SU-DHL-6 (cell line): ENCODE results near the gene NOD2.

Experiments
- EZH2phosphoT487 ChIP-seq: fragments of 200-600 bp; sonication (generic), shearing (Covaris generic); conservative IDR thresholded peaks from 2 replicates; pipeline ENCODE4 v1.6.1; 2018; ENCODE audit warnings: mild to moderate bottlenecking, antibody characterized with exemption, low read length, moderate library complexity, mixed read lengths
- TF ChIP-seq, protein P1 (sequence below): fragments of 200-600 bp; sonication (generic); IDR thresholded peaks from one replicate; pipeline ENCODE4 v1.5.1; 2017; ENCODE audit warnings: antibody characterized with exemption, mild to moderate bottlenecking, low read length, moderate library complexity; ENCODE audit not compliant: insufficient read depth, poor library complexity, severe bottlenecking

DNA sequence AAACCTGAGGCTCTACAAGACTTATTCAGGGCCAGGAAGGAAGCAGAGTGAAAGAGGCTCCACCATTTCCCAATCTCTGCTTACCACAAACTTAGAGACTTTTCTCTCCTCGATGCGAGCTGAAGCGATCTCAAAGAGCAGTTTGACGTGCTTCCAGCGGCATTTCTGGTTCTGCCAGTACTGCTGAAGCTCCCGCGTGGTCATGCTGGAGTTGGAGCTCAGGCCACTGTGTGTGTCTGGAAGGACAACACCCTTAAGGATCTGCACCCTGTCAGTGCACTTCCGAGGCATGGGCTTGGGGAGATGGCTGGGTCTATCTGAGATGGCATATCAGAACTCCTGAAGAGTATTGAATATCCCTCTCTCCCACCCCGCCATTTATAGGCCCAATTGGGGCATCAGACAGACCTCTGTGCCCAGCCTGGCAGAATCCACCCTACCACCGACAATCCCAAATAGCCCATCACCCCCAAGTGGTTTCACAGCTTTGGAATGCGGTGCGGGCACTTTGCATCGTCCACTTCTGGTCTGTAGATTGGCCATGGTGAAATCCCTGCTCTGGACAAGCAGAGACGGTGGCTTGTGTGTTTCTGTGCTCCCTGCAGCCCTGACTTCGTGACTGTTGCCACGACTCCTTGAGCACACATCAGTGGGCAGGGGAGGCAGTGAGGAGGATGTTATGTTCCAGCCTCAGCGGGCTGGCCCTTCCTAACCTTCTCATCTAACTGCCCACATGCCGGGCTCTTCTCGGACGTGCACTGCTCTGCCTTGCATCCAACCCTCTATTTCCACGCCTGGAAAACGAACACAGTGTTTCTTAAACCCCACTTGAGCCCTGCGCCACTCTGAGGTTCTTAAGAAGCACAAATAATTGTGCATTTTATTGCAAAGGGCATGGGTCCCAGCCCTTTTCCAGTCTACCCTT is 17.5 kb upstream of the NOD2 start:
- TF ChIP-seq, protein P1, sequence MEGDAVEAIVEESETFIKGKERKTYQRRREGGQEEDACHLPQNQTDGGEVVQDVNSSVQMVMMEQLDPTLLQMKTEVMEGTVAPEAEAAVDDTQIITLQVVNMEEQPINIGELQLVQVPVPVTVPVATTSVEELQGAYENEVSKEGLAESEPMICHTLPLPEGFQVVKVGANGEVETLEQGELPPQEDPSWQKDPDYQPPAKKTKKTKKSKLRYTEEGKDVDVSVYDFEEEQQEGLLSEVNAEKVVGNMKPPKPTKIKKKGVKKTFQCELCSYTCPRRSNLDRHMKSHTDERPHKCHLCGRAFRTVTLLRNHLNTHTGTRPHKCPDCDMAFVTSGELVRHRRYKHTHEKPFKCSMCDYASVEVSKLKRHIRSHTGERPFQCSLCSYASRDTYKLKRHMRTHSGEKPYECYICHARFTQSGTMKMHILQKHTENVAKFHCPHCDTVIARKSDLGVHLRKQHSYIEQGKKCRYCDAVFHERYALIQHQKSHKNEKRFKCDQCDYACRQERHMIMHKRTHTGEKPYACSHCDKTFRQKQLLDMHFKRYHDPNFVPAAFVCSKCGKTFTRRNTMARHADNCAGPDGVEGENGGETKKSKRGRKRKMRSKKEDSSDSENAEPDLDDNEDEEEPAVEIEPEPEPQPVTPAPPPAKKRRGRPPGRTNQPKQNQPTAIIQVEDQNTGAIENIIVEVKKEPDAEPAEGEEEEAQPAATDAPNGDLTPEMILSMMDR, result no peak
- TF ChIP-seq EZH2phosphoT487, result no peak
